GM19240 (cell line): ENCODE measurements around the gene KRT80.

Experiments used
- DNase-seq: peaks from one replicate; pipeline ENCODE4 v3.0.0; 2011; ENCODE audit warnings: low spot score; ENCODE audit not compliant: insufficient read length

KRT80 gene

GRCh38 chr12:52139147-52139546 is 52.7 kb downstream of the KRT80 start:
- DNase-seq, result no peak

- no peak for DNase-seq
Measured at GRCh38 chr12:52137746-52138145, 54.1 kb downstream of the KRT80 start.

GRCh38 chr12:52132754-52133161 is 59.1 kb downstream of the KRT80 start:
- DNase-seq, result no peak

GRCh38 chr12:52130711-52131110 is 61.1 kb downstream of the KRT80 start:
- no peak for DNase-seq

- no peak for DNase-seq
Measured at GRCh38 chr12:52127683-52128450, 63.9 kb downstream of the KRT80 start.

- no peak for DNase-seq
Measured at GRCh38 chr12:52126605-52127578, 64.9 kb downstream of the KRT80 start.

- DNase-seq, result no peak
Measured at GRCh38 chr12:52126050-52126604, 65.7 kb downstream of the KRT80 start.

- no peak for DNase-seq
Measured at GRCh38 chr12:52125476-52125900, 66.3 kb downstream of the KRT80 start.

GRCh38 chr12:52123487-52124186 is 68.2 kb downstream of the KRT80 start:
- no peak for DNase-seq

GRCh38 chr12:52122904-52123303 is 68.9 kb downstream of the KRT80 start:
- DNase-seq, result no peak

GRCh38 chr12:52122540-52122871 is 69.3 kb downstream of the KRT80 start:
- DNase-seq, result no peak

GRCh38 chr12:52121824-52122539 is 69.8 kb downstream of the KRT80 start:
- DNase-seq, result peak; percentile 64

GRCh38 chr12:52120951-52121823 is 70.6 kb downstream of the KRT80 start:
- no peak for DNase-seq

- DNase-seq, result no peak
Measured at GRCh38 chr12:52119398-52120254, 72.2 kb downstream of the KRT80 start.
